GM18517 (cell line): Measurements from ENCODE around the gene RITA1.
"Not testable (repeated sequence)": the region's sequence is repeated elsewhere in the genome, so short reads cannot be mapped to it uniquely, and the experiment has no call there.

Experiments
- ATAC-seq: cut with Tn5 transposase; IDR thresholded peaks from one replicate; pipeline ENCODE4 v1.9.1; 2021; ENCODE audit warnings: mild to moderate bottlenecking, moderate library complexity; ENCODE audit not compliant: unreplicated experiment

RITA1 gene, protein sequence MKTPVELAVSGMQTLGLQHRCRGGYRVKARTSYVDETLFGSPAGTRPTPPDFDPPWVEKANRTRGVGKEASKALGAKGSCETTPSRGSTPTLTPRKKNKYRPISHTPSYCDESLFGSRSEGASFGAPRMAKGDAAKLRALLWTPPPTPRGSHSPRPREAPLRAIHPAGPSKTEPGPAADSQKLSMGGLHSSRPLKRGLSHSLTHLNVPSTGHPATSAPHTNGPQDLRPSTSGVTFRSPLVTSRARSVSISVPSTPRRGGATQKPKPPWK

DNA sequence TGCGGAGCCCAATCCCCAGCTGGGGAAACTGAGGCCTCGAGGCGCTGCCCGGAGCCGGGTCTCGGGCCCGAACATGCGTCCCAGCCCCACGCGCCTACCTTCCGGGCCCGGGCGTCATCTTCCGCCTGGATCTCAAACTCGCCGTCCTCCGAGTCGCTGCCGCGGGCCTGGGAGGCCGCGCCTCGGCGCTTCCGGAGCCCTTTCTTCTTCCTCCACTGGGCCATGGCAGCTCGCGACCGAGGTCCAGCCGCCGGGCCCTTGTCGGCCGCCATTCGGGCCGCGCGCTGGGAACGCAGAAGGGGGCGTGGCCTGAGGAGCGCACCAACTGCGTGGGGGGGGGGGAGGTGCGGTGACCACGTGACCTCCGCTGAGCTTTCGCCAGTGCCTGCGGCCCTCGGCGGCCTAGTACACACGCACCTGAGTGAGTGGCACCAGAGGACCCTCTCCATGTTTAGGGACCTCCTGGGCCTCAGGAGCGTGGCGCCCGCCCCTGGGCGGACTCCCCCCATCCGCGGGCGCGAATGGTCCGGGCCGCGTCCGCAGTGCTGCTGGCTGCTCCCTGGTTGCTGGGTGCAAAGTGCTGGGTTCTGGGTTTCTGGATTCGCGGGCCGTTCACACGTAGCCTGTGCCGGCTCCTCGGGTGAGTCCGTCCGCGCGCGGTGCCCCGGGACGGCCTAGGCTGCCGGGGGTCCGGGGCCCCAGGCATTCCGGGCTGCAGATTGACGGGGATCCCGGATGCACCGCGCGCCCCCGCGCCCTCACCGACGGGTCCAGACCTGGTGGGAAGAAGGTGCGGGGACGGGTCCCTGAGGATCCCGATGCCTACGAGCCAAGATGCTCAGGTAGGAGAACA lies at the start of gene RITA1, which contains the start of gene DDX54:
Gene RITA1, plus strand, starts transcription at position 542 of the 853 bp plus-strand sequence. CDS start 1,026 bp downstream, outside the sequence.
Gene DDX54, minus strand, starts transcription at position 299 of the 853 bp plus-strand sequence. Its CDS starts 27 bp downstream, at position 272.
- ATAC-seq, result peak; percentile 45

DNA sequence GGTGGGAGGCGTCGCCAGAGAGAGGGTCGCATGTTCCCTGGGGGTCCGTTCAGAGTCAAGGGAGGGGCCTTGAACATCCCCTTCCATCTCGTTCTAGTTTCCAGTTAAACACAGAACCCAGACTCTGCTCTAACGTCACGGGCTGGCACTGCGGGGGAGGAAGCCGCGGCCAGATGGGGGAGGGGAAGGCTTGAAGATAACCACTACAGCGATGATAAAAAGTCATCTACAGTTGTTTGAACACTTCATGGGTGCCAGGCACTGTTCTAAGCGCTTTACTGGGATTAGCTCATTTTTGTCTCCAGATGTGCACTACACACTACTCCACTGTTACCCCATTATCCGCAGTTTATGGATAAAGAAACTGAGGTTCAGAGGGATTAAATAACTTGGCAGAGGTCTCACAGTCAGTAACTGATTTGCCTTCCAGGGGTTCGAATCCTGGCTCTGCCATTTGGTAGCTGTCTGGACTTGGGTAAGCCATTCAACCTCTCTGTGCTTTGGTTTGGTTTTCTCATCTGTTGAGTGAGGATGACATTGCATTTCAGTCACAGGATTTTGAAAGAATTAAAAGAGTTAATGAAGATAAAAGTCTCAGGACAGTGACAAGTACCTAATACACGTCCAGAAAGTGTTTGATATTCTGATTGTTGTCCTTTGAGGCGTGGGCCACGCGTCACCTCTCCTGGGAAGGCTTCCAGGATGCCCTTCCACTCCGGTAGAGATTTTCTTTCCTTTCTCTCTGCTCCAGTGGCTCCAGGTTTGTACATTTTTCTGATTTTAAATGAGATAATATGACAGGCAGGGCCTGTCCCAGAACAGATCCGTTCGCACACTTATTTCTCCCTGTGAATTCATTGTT lies 49.2 kb upstream of the RITA1 start:
- ATAC-seq, result no peak

DNA sequence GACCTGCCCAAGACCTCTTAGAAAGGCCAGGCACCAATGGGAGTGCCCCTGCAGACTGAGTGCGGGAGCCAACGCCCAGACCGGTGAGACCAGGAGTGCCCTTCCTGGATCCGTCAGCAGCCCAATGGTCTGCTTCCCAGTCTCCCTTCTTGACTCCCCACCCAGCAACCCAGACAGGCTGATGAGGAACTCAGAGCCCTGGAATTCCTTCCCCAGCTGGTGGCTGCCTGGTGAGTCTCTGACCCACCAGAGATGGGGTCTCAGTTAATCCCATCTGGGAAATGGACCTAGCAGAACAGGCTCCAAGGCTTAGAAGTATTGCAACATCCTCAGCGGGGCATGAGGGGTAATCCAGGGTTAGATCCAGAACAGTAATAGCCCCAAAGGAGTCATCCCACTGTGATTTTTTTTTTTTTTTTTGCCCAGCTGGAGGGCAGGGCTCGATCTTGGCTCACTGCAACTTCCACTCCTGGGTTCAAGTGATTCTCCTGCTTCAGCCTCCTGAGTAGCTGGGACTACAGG lies 48.5 kb upstream of the RITA1 start:
- no peak for ATAC-seq

DNA sequence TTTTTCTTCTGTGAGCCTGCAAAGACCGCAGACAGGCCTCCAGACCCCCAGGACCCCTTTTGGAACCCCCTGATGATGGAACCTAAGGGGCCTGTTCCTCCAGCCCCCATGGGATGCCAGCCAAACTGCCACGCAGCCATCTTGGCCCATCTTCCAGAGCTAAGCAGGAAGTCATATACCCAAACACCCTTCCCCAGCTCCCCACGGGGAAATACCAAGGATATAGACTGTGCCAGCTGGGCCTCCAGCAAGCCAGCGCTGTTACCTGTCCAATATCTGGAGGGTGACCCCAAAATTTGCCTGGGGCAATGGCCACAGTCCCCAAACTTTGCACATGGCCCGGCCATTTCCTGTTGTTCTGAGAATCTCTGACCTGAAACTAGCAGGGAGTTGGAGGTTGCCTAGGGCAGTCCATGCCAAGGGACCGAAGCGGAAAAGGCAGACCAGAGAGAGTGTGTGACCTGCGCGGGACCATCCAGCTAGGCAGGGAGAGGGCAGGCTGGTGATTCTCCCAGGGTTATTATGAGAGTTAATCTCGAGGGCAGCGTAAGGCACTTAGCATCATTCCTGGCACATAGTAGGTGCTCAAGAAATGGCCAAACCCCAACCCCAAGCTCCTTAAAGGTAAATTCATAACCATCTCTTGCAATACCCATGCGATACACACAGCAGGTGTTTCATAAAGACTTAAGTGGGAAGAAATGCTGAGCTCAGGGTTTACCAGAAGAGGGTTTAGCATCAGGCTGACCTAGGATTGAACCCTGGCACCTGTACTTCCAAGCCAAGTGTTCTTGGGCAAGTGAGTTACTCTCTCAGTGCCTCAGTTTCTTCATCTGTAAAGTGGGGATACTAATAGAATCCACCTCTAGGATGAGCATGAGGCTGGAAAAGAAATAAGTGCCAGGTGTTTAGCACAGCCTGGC lies 47.4 kb upstream of the RITA1 start:
- ATAC-seq, result no peak

DNA sequence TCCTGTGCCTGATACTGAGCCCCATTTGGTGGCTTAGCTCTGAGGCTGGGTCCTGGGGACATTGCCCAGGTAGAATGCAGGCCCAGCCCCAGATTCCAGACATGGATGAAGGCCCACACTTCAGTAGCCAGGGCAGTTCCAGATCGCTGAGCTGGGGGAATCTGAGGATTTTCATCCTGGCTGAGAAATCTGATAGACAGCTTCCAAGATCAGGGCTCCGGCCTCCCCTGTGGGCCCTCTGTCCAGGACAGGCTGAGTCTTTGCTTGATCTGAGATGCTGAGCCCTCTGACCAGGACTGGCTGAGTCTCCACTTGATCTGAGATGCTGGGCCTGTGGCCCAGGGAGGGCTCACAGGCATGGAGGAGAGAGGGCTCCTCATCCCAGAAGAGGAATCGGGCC lies 46.7 kb upstream of the RITA1 start:
- no peak for ATAC-seq

DNA sequence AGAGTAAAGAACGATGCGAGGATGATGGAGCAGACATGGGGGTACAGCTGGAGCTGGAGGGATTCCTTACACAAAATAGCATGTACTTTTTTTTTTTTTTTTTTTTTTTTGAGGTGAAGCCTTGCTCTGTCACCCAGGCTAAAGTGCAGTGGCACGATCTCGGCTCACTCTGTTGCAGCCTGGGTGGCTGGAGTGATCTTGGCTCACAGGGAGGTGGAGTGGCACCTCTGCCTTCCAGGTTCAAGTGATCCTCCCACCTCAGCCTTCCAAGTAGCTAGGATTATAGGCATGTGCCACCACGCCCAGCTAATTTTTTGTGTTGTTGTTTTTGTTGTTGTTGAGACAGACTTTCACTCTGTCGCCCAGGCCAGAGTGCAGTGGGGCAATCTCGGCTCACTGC lies 44.8 kb upstream of the RITA1 start:
- ATAC-seq, result no peak

DNA sequence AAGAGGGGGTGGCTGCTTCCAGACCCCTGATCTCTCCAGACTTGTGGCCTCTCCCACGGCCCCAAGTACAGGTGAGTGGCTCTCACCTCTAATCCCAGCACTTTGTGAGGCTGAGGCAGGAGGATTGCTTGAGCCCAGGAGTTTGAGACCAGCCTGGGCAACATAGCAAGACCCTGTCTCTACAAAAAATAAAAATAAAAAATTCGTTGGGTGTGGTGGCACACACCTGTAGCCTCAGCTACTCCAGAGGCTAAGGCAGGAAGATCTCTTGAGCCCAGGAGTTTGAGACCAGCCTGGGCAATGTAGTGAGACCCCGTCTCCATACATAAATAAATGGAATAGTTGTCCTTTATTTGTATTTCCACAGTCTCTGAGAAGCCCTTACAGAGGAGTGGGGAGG lies 43.8 kb upstream of the RITA1 start:
- ATAC-seq, result not testable (repeated sequence)

DNA sequence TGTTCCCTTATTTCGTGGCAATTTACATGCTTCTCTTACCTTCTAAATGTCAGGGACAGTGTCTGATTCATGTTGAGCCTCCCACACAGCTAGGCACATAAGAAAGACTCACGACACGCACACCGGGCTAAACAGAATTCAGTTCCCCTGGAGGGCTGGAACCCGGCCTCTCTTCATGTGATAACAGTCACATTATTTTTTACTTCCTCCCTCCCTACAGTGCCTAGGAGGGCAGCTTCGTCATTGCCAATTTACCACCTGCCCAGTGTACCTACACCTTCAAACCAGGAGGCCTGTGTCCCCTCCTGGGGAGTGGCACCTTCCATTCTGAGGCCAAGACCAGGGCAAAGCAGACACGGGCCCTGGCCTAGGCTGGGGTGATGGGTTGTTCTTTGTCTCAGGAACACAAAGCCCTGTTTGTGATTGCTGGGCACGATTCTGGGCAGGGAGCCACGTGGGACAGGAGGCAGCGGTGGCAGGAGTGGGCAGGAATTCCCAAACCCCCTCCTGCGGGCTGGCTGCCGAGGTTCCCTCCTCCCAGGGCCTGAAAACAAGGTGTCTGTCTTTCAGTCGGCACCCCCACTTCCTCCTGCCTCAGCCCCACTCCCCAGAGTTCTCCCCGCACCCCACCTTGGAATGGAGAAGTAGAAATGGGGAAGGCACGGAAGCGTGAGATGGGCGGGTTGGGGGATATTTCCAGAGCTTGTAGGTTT lies 43.2 kb upstream of the RITA1 start:
- no peak for ATAC-seq

DNA sequence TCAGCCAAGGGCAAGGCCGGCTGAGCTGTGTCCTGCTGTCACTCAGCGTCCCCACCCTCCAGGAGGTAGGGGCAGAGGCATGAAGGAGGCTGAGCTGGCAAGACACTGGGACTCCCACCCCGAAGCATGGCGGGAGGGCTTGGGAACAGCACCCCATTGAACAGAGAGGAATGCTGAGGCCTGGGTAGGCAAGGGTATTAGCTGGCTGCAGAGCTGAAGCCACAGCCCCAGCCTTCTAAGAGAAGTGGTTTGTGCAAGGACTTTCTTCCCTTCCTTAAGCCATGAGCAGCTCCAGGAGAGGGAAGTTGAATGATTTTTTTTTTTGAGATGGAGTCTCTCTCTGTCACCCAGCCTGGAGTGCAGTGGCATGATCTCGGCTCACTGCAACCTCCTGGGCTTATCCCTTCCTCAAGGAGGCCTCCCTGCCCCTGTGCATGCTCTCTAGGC lies 42.6 kb upstream of the RITA1 start:
- no peak for ATAC-seq

DNA sequence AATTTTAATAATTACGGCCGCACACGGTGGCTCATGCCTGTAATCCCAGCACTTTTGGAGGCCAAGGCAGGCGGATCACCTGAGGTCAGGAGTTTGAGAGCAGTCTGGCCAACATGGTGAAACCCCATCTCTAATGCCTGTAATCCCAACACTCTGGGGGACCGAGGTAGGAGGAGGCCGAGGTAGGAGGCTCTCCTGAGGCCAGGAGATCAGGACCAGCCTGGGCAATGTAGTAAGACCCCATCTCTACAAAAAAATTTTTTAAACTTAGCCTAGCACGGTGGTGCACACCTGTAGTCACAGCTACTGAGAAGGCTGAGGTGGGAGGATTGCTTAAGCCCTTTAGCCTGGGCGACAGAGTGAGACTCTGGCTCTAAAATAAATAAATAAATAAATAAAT lies 41.6 kb upstream of the RITA1 start:
- no peak for ATAC-seq

DNA sequence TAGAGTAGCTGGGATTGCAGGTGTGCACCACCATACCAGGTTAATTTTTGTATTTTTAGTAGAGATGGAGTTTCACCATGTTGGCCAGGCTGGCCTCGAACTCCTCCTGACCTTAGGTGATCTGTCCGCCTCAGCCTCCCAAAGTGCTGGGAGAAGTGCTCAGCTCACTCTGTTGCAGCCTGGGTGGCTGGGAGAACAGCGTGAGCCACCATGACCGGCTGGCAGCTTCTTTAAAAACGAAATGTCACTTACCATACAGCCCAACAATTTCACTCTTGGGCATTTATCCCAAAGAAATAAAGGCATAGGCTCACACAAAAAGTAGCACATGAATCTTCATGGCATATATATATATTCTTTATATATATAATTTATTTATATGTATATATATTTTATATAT lies 40.7 kb upstream of the RITA1 start:
- no peak for ATAC-seq

DNA sequence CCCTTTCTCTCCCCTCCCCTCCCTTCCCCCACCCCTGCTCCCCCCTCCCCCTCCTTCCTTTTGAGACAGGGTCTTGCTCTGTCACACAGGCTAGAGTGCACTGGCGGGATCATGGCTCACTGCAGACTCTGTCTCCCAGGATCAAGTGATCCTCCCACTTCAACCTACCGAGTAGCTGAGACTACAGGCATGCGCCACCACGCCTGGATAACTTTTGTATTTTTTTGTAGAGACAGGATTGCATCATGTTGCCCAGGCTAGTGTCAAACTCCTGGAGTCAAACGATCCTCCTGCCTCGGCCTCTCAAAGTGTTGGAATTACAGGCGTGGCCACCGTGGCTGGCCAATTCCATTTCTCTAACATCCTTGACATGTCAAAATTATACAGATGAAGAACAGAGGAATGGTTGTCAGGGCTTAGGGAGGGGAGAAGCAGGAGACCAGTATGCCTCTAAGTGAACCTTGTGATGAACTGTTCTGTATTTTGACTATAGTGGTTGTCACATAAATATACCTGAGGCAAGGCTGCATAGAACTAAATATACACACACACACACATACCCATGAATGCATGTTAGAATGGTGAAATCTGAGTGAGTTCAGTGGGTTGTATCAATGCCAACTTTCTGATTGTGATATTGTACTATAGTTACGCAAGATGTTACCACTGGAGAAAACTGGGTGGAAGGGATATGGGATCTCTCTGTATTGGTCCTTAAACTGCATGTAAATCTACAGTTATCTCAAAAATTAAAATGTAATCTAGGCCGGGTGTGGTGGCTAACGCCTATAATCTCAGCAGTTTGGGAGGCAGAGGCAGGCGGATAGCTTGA lies 39.6 kb upstream of the RITA1 start:
- ATAC-seq, result no peak

DNA sequence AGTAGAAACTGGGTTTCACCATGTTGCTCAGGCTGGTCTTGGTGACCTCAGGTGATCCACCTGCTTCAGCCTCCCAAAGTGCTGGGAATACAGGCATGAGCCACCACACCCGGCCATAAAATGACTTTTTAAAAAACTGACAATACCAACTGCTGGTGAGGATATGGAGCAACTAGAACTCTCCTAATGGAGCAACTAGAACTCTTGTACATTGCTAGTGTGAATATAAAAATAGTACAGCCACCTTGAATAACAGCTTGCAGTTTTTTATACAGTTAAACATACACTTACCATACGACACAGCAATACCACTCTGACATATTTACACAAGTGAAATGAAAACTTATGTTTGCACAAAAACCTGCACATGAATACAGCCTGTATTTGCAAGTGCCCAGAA lies 38.5 kb upstream of the RITA1 start:
- ATAC-seq, result no peak

DNA sequence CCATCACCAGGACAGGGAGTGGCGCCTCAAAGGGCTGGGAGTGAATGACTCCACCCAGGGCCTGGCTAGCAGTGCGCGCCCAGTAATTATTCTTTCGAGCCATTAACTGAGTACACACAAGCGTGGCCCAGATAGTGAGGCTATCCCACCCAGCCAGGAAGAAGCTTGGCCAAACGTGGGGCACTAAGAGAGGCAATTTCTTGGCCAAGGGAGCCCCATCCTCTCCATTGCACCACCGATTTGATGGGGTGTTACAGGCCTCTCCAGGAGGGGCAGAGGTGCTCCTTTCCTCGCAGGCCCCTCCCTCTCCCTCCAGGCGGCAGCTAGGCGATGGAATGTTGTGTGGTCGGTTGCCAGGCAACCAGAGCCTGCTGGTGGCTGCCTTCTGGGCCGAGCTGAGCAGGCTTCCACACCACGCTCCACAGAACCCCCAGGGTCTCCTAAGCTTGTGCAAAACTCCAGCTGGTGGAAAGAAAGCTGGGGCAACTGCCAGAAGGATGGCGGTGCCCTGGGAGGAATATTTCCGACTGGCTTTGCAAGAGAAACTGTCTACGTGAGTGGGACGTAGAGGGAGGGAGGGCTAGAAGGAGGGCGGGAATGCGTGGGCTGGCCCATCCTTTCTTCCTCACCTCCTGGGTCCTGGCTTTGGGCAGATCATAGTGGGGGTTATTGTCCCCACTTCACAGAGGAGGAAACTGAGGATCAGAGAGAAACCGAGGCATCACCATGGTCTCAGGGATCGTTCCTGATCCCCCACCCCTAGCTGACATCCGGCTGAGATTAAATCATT lies 36.0 kb upstream of the RITA1 start, which contains the start of gene CFAP73:
Gene CFAP73, plus strand, starts transcription at position 364 of the 790 bp plus-strand sequence. Its CDS starts 134 bp downstream, at position 498.
- ATAC-seq, result no peak

DNA sequence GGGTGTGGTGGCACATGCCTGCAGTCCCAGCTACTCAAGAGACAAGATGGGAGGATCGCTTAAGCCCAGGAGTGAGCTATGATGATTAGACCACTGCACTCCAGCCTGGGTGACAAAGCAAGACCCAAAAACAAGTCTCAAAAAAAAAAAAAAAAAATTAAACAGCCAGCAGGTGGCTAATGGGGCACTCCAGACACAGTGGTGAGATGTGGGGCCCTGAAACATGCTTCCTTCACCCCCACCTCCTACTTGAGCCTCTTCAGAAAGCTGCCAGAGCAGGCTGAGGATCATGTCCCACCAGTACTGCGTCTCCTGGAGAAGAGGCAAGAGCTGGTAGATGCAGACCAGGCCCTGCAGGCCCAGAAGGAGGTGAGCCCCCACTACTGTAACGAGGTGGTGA lies 33.9 kb upstream of the RITA1 start:
- ATAC-seq, result no peak

DNA sequence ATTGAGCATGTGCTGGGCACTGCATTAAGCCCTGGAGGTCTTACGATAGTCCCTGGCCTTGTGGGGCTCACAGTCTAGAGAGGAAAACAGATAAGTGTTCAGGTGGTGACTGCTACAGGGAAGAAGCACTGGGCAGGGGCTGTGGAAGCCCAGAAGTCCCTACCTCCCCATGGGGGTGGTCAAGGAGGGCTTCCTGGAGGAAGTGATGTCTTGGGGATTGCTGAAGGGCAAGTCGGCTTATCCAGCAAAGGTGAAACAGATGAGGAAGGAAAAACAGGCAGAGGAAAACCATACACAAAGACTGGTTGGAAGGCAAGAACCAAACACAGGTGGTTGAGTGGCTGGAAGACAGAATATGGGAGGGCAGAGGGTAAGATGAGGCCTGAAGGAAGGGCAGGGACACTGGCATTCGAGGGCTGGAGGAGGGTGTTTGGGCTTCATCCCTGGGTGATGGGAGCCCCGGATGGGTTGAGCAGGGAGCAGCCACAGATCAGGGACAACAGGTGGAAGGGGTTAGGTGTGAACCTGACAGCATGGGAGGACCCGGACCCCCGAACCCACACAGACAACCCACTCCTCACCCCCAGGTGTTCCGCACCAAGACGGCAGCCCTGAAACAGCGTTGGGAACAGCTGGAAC lies 33.2 kb upstream of the RITA1 start:
- ATAC-seq, result no peak
